B cell (primary cell): ENCODE results near the gene ZNF142. TPM values are rescaled to one million over a fixed set of nuclear protein-coding genes. Genes with fewer than 3 reads are reported as not detected.

ENCODE experiments used
- ATAC-seq: fragments of 200-7000 bp; cut with Tn5 transposase; one replicate; pipeline ENCODE4 v1.10.0; 2021; ENCODE audit warnings: low read depth, mild to moderate bottlenecking, moderate number of reproducible peaks, moderate library complexity
- CTCF ChIA-PET: fragments of 350-600 bp; sonication (Branson Sonifier 250); formaldehyde crosslinking; loops from one replicate; lab custom pipeline; 2021; ENCODE audit warnings: antibody characterized with exemption, inconsistent platforms; lab: Charles Lee
- POLR2A ChIA-PET: fragments of 350-600 bp; sonication (Branson Sonifier 250); formaldehyde crosslinking; loops from one replicate; lab custom pipeline; 2021; ENCODE audit warnings: antibody characterized with exemption; lab: Charles Lee
- DNase-seq: peaks from one replicate; pipeline ENCODE4 v3.0.0; 2013
- H2AFZ ChIP-seq: 2 replicates; pipeline ENCODE4 v1.6.1; 2012; ENCODE audit warnings: mild to moderate bottlenecking, low read depth, low read length; ENCODE audit not compliant: insufficient read depth, poor library complexity, severe bottlenecking
- H3K27ac ChIP-seq, 2 donors: 1 replicate in 1 of 2; 2 replicates in 1 of 2; pipeline ENCODE4 v1.5.1; 2012 to 2013; ENCODE audit warnings: low read length in 2 of 2, mild to moderate bottlenecking in 2 of 2, moderate library complexity in 1 of 2
- H3K27me3 ChIP-seq, 4 experiments: fragments of 200-600 bp in 1 of 4; sonication (generic) in 1 of 4; replicated peaks in 1 of 4; 1 replicate in 2 of 4; 2 replicates in 2 of 4; pipeline versions ENCODE4 v1.6.1 to v1.7.0; 2013 to 2016; ENCODE audit warnings: low read length in 3 of 4, mild to moderate bottlenecking in 2 of 4, mixed read lengths in 1 of 4, moderate library complexity in 1 of 4; ENCODE audit not compliant: insufficient read depth in 4 of 4, control insufficient read depth in 3 of 4; ENCODE audit errors: control extremely low read depth in 1 of 4
- H3K36me3 ChIP-seq, 2 experiments: replicated peaks in 1 of 2; 1 replicate in 1 of 2; 2 replicates in 1 of 2; pipeline versions ENCODE4 v1.6.1 to v1.7.1; 2013; ENCODE audit warnings: low read length in 1 of 2; ENCODE audit not compliant: insufficient read depth in 2 of 2, control insufficient read depth in 1 of 2; ENCODE audit errors: control extremely low read depth in 1 of 2, extremely low read depth in 1 of 2
- H3K4me1 ChIP-seq, 2 donors: fragments of 200-600 bp in 1 of 2; sonication (generic) in 1 of 2; 1 replicate in 1 of 2; 2 replicates in 1 of 2; pipeline versions ENCODE4 v1.5.1 to v1.6.1; 2013 to 2017; ENCODE audit warnings: low read length in 2 of 2; ENCODE audit not compliant: control insufficient read depth in 2 of 2, insufficient read depth in 2 of 2
- H3K4me2 ChIP-seq: replicated peaks from 2 replicates; pipeline ENCODE3; 2012; ENCODE audit warnings: mild to moderate bottlenecking, low read depth, low read length; ENCODE audit not compliant: poor library complexity, severe bottlenecking
- H3K4me3 ChIP-seq, 5 experiments: fragments of 200-600 bp in 1 of 5; sonication (generic) in 1 of 5; 1 replicate in 3 of 5; 2 replicates in 2 of 5; pipeline versions ENCODE4 v1.5.1 to v1.7.0; 2011 to 2016; ENCODE audit warnings: low read length in 4 of 5, mild to moderate bottlenecking in 4 of 5, low read depth in 2 of 5, control low read depth in 1 of 5, moderate library complexity in 1 of 5; ENCODE audit not compliant: insufficient read depth in 1 of 5; ENCODE audit errors: control extremely low read depth in 1 of 5, extremely low read depth in 1 of 5
- H3K79me2 ChIP-seq: fragments of 200-600 bp; sonication (generic); one replicate; pipeline ENCODE4 v1.6.0; 2016; ENCODE audit warnings: low read length; ENCODE audit not compliant: control insufficient read depth, insufficient read depth
- H3K9ac ChIP-seq: fragments of 200-600 bp; sonication (generic); 2 replicates; pipeline ENCODE4 v1.6.1; 2017; ENCODE audit warnings: mild to moderate bottlenecking, low read length, moderate library complexity
- H3K9me3 ChIP-seq, 3 donors: one replicate each; pipeline versions ENCODE4 v1.6.1 to v1.7.1; 2013; ENCODE audit warnings: low read length in 2 of 3; ENCODE audit not compliant: control insufficient read depth in 2 of 3, insufficient read depth in 1 of 3; ENCODE audit errors: control extremely low read depth in 1 of 3
- H4K20me1 ChIP-seq: 2 replicates; pipeline ENCODE4 v1.6.0; 2012; ENCODE audit warnings: mild to moderate bottlenecking, low read length; ENCODE audit not compliant: insufficient read depth, control insufficient read depth, poor library complexity, severe bottlenecking
- H3K27ac Mint-ChIP-seq: one replicate; pipeline ENCODE4 v1.8.0; 2021; ENCODE audit warnings: mixed read lengths
- H3K27me3 Mint-ChIP-seq: one replicate; pipeline ENCODE4 v1.8.0; 2021; ENCODE audit warnings: mixed read lengths
- H3K4me1 Mint-ChIP-seq: one replicate; pipeline ENCODE4 v1.8.0; 2021; ENCODE audit warnings: mixed read lengths
- H3K4me3 Mint-ChIP-seq: one replicate; pipeline ENCODE4 v1.8.0; 2021; ENCODE audit warnings: mixed read lengths
- H3K9me3 Mint-ChIP-seq: one replicate; pipeline ENCODE4 v1.8.0; 2022; ENCODE audit warnings: mixed read lengths; ENCODE audit not compliant: insufficient read depth
- CTCF ChIP-seq: fragments of 200-600 bp; IDR thresholded peaks from one replicate; pipeline ENCODE4 v1.8.0; 2022; ENCODE audit warnings: antibody characterized with exemption, mild to moderate bottlenecking
- EZH2 ChIP-seq: IDR thresholded peaks from 2 replicates; pipeline ENCODE4 v1.6.1; 2012; ENCODE audit warnings: borderline replicate concordance, low read depth, mild to moderate bottlenecking, moderate library complexity, low read length; ENCODE audit not compliant: insufficient read depth, poor library complexity, severe bottlenecking
- WGBS: methylation state at CpG from one replicate; pipeline ENCODE4 v1.1.5; 2013; ENCODE audit warnings: missing lambda C conversion rate; ENCODE audit not compliant: insufficient coverage; 5-methylcytosine and 5-hydroxymethylcytosine counted together
- intact Hi-C: fragments of 100-400 bp; cut with micrococcal nuclease; formaldehyde crosslinking; loops from one replicate; pipeline ENCODE4 v1.10.0; 2022
- polyA plus RNA-seq: library from polyadenylated mRNA; depleted of rRNA; stranded (reverse); fragments of >200 nt; gene quantifications from 2 replicates; pipeline ENCODE4 v1.2.3, GENCODE V29; 2012
- total RNA-seq, 2 donors: library from RNA; stranded (reverse); fragments of 120-200 nt in 1 of 2; gene quantifications; 1 replicate in 1 of 2; 2 replicates in 1 of 2; pipeline versions ENCODE4 v1.2.3 to v1.2.4, GENCODE V29; 2013 to 2022

The ZNF142 gene
- total and polyA plus RNA-seq, 2 donors (not counting 1 experiment from before 2014, with no cell fraction given), result 26.7 to 51.1 TPM

- Histone ChIP-seq H2AFZ (no peak overlapping the region), H3K4me3 (no peak overlapping the region), H3K27me3 (no peaks in the 10 kb centered on the region), H3K4me2 (no peak overlapping the region), H3K9me3 (no peaks in the 10 kb centered on the region), H3K9ac (no peak overlapping the region), H3K27ac (no peak overlapping the region), H3K4me1 (no peaks in the 10 kb centered on the region), H3K79me2 (no peaks in the 10 kb centered on the region), H3K36me3 (peaks cover 5 to 86% of the 10 kb centered on the region in 2 experiments), H4K20me1 (no peaks in the 10 kb centered on the region)
- intact Hi-C loops, result no loop called here
- CTCF ChIA-PET, result no interaction called here
- Mint-ChIP-seq H3K4me1 (no peaks in the 10 kb centered on the region), H3K9me3 (no peaks in the 10 kb centered on the region), H3K27ac (no peak overlapping the region), H3K27me3 (no peaks in the 10 kb centered on the region), H3K4me3 (no peak overlapping the region)
- POLR2A ChIA-PET, result no interaction called here
- no peak for DNase-seq
- TF ChIP-seq EZH2 (no peak), CTCF (no peak)
- 98% methylated on average over 18 of the region's 18 CpGs for WGBS
- ATAC-seq, result no peak
Measured at GRCh38 chr2:218638372-218638771, 21.1 kb downstream of the ZNF142 start.

GRCh38 chr2:218635719-218636118 lies 23.7 kb downstream of the ZNF142 start:
- CTCF ChIA-PET, result no interaction called here
- POLR2A ChIA-PET, result no interaction called here

More at GRCh38 chr2:218635719-218636118, 23.7 kb downstream of the ZNF142 start:
- Histone ChIP-seq H3K79me2 (no peaks in the 10 kb centered on the region), H3K27ac (no peak overlapping the region), H3K4me3 (no peak overlapping the region), H3K27me3 (no peaks in the 10 kb centered on the region), H3K4me1 (no peaks in the 10 kb centered on the region), H3K36me3 (peaks cover 5 to 71% of the 10 kb centered on the region in 2 experiments), H2AFZ (no peak overlapping the region), H3K9me3 (no peaks in the 10 kb centered on the region), H3K4me2 (no peak overlapping the region), H3K9ac (no peak overlapping the region), H4K20me1 (no peaks in the 10 kb centered on the region)
- intact Hi-C loops, result no loop called here
- ATAC-seq (no peak), DNase-seq (no peak)
- Mint-ChIP-seq H3K9me3 (no peaks in the 10 kb centered on the region), H3K4me1 (no peaks in the 10 kb centered on the region), H3K4me3 (no peak overlapping the region), H3K27me3 (no peaks in the 10 kb centered on the region), H3K27ac (no peak overlapping the region)
- TF ChIP-seq EZH2, result no peak
- no peak for TF ChIP-seq CTCF
- WGBS, result 94% methylated on average over 4 of the region's 5 CpGs
